K562 (cell line): ENCODE results near the gene DNAH10. TPM values are rescaled to one million over a fixed set of nuclear protein-coding genes. Genes with fewer than 3 reads are reported as not detected.

ENCODE experiments used
- ATAC-seq: fragments of 200-7000 bp; cut with Tn5 transposase; 3 replicates; pipeline ENCODE4 v1.9.1; 2020; ENCODE audit warnings: moderate library complexity
- BruUV-seq: library from RNA; stranded (reverse); fragments of 400-500 nt; replicated peaks from 2 replicates; lab custom pipeline; 2021; lab: Mats Ljungman, UMichigan
- CTCF ChIA-PET: fragments of 300-600 bp; formaldehyde crosslinking; extraction: SDS; loops from one replicate; lab custom pipeline; 2021; ENCODE audit warnings: low intra/inter-chr PET ratio; lab: Yijun Ruan, JAX
- POLR2A ChIA-PET: fragments of 300-600, 350-650 bp; sonication (Branson Sonifier 250); formaldehyde crosslinking; extraction: SDS; loops from one replicate; lab custom pipeline; 2021; ENCODE audit warnings: antibody characterized with exemption, inconsistent platforms; lab: Yijun Ruan, JAX
- DNase-seq, 4 experiments: peaks; one replicate each; pipeline versions ENCODE4 v3.0.0 to v3.0.0-alpha.2; 2011 to 2018; ENCODE audit warnings: low spot score in 3 of 4, mixed read lengths in 3 of 4; ENCODE audit errors: extremely low read depth in 1 of 4
- FAIRE-seq: peaks from 2 replicates; lab custom pipeline; 2011; peaks lifted over from hg19 to GRCh38; lab: Jason Lieb, UNC
- H2AFZ ChIP-seq: 2 replicates; pipeline ENCODE4 v1.6.0; 2011; ENCODE audit warnings: low read depth, low read length, control low read depth, inconsistent platforms
- H3K27ac ChIP-seq: fragments of 200-600 bp; 3 replicates; pipeline ENCODE4 v1.8.0; 2011; ENCODE audit warnings: low read depth, mild to moderate bottlenecking, control low read depth, inconsistent platforms, low read length, moderate library complexity, mixed read lengths; ENCODE audit errors: extremely low read depth
- H3K27me3 ChIP-seq, 2 experiments: fragments of 300-600 bp in 1 of 2; 2 replicates in 1 of 2; 3 replicates in 1 of 2; pipeline versions ENCODE4 v1.6.0 to v1.8.0; 2011; ENCODE audit warnings: inconsistent platforms in 2 of 2, low read length in 2 of 2, mild to moderate bottlenecking in 1 of 2, mixed read lengths in 1 of 2, moderate library complexity in 1 of 2; ENCODE audit not compliant: control insufficient read depth in 2 of 2, insufficient read depth in 2 of 2
- H3K36me3 ChIP-seq: fragments of 300-600 bp; 3 replicates; pipeline ENCODE4 v1.8.0; 2011; ENCODE audit warnings: mild to moderate bottlenecking, low read length, inconsistent platforms; ENCODE audit not compliant: control insufficient read depth, insufficient read depth
- H3K4me1 ChIP-seq, 2 experiments: fragments of 200-600 bp in 1 of 2; replicated peaks in 1 of 2; 2 replicates in 1 of 2; 3 replicates in 1 of 2; pipeline versions ENCODE4 v1.5.1 to v1.8.0; 2011; ENCODE audit warnings: inconsistent platforms in 2 of 2, low read length in 2 of 2, mild to moderate bottlenecking in 1 of 2, mixed read lengths in 1 of 2, moderate library complexity in 1 of 2; ENCODE audit not compliant: control insufficient read depth in 2 of 2, insufficient read depth in 2 of 2
- H3K4me2 ChIP-seq: 2 replicates; pipeline ENCODE4 v1.6.1; 2011; ENCODE audit warnings: low read length, control low read depth, inconsistent platforms, mixed read lengths; ENCODE audit not compliant: insufficient read depth
- H3K4me3 ChIP-seq: fragments of 200-600 bp; sonication (generic), shearing (Covaris generic); 2 replicates; pipeline ENCODE4 v1.5.1; 2016; ENCODE audit warnings: control low read depth, inconsistent platforms
- H3K79me2 ChIP-seq: fragments of 200-600 bp; 3 replicates; pipeline ENCODE4 v1.8.0; 2011; ENCODE audit warnings: low read length, inconsistent platforms; ENCODE audit not compliant: control insufficient read depth, insufficient read depth
- H3K9ac ChIP-seq, 2 experiments: 2 replicates each; pipeline versions ENCODE4 v1.6.0 to v1.6.1; 2011; ENCODE audit warnings: low read depth in 2 of 2, low read length in 2 of 2, control low read depth in 1 of 2, inconsistent platforms in 1 of 2, mild to moderate bottlenecking in 1 of 2, mixed read lengths in 1 of 2; ENCODE audit not compliant: insufficient read depth in 1 of 2
- H3K9me1 ChIP-seq: one replicate; pipeline ENCODE4 v1.6.0; 2011; ENCODE audit warnings: inconsistent platforms, mild to moderate bottlenecking, low read length, moderate library complexity; ENCODE audit not compliant: control insufficient read depth, insufficient read depth
- H3K9me3 ChIP-seq: replicated peaks from 2 replicates; pipeline ENCODE4 v1.5.1; 2011; ENCODE audit warnings: low read depth, low read length, inconsistent platforms; ENCODE audit not compliant: control insufficient read depth, insufficient read depth
- H4K20me1 ChIP-seq: replicated peaks from 2 replicates; pipeline ENCODE4 v1.6.1; 2011; ENCODE audit warnings: low read length, inconsistent platforms, mixed read lengths; ENCODE audit not compliant: control insufficient read depth, insufficient read depth
- ARHGAP35 ChIP-seq: fragments of 450-650 bp; IDR thresholded peaks from 2 replicates; pipeline ENCODE4 v1.6.1; 2018; ENCODE audit not compliant: partially characterized antibody
- GABPB2 ChIP-seq: fragments of 250-450 bp; sonication (Bioruptor Pico); conservative IDR thresholded peaks from 2 replicates; pipeline ENCODE4 v1.5.1; 2021; ENCODE audit warnings: mild to moderate bottlenecking
- MAFG ChIP-seq: fragments of 450-650 bp; conservative IDR thresholded peaks from 2 replicates; pipeline ENCODE4 v1.6.1; 2016; ENCODE audit warnings: missing genetic modification characterization, missing compliant biosample characterization
- PHB ChIP-seq: fragments of 250-450 bp; sonication (Bioruptor Pico); IDR thresholded peaks from 2 replicates; pipeline ENCODE4 v1.5.0; 2021
- POLR2AphosphoS2 ChIP-seq: IDR thresholded peaks from 2 replicates; pipeline ENCODE4 v1.6.1; 2012; ENCODE audit warnings: low read length, improper control_type of control experiment
- RFX5 ChIP-seq: IDR thresholded peaks from 2 replicates; pipeline ENCODE4 v1.6.1; 2011; ENCODE audit warnings: low read depth, mild to moderate bottlenecking, improper control_type of control experiment, low read length
- RREB1 ChIP-seq: fragments of 250-450 bp; sonication (Bioruptor Pico); IDR thresholded peaks from 2 replicates; pipeline ENCODE4 v1.4.0; 2020
- TEAD4 ChIP-seq, 2 experiments: sonication (generic) in 1 of 2; formaldehyde crosslinking in 1 of 2; IDR thresholded peaks; 2 replicates each; pipeline versions ENCODE4 v1.6.1 to v1.8.0; 2012 to 2022; ENCODE audit warnings: borderline replicate concordance in 1 of 2, inconsistent platforms in 1 of 2, low read length in 1 of 2, mild to moderate bottlenecking in 1 of 2, missing genetic modification reagents in 1 of 2
- ZNF3 ChIP-seq: fragments of 250-450 bp; sonication (Bioruptor Pico); IDR thresholded peaks from 2 replicates; pipeline ENCODE4 v1.5.0; 2021; ENCODE audit warnings: mild to moderate bottlenecking, moderate library complexity
- ZNF551 ChIP-seq: fragments of 250-450 bp; sonication (Bioruptor Pico); IDR thresholded peaks from 2 replicates; pipeline ENCODE4 v1.5.0; 2021; ENCODE audit warnings: mild to moderate bottlenecking, moderate library complexity
- ZNF699 ChIP-seq: fragments of 250-450 bp; sonication (Bioruptor Pico); IDR thresholded peaks from 2 replicates; pipeline ENCODE4 v1.8.0; 2021; ENCODE audit warnings: mild to moderate bottlenecking, moderate library complexity; ENCODE audit not compliant: insufficient replicate concordance
- WGBS: fragments of 100-300 bp; shearing (Covaris generic); methylation state at CpG from one replicate; pipeline ENCODE4 v1.1.6; 2016; ENCODE audit warnings: low coverage, mixed read lengths; ENCODE audit not compliant: insufficient coverage; ENCODE audit errors: missing lambda C conversion rate; 5-methylcytosine and 5-hydroxymethylcytosine counted together
- in situ Hi-C: fragments of 300-500 bp; cut with MboI; formaldehyde crosslinking; loops from 4 replicates; pipeline ENCODE4 v1.15.0; 2018; ENCODE audit warnings: inconsistent platforms, mixed read lengths
- intact Hi-C: fragments of 100-400 bp; cut with micrococcal nuclease; formaldehyde crosslinking; loops from 2 replicates; pipeline ENCODE4 v1.14.2; 2022
- polyA plus RNA-seq, 8 experiments: library from polyadenylated mRNA; depleted of rRNA in 4 of 8; stranded (reverse) in 5 of 8; unstranded in 3 of 8; fragments of >200 nt; fragmentation: Nextera tagmentation in 2 of 8; fragmentation: Illumina TruSeq in 1 of 8; extraction: Ambion mirVana in 2 of 8; extraction: Trizol in 1 of 8; gene quantifications; 2 replicates each; pipeline versions ENCODE4 v1.2.1 to v1.2.3, GENCODE V29; 2011 to 2014; ENCODE audit warnings: inconsistent platforms in 1 of 8, missing spikeins in 1 of 8
- total RNA-seq, 7 experiments: library from RNA; depleted of rRNA in 6 of 7; stranded (reverse); fragments of >200 nt in 6 of 7; fragmentation: Illumina TruSeq in 2 of 7; extraction: Trizol in 2 of 7; gene quantifications; 2 replicates each; pipeline versions ENCODE4 v1.2.1 to v1.2.3, GENCODE V29; 2011 to 2021; ENCODE audit warnings: low replicate concordance in 1 of 7

The DNAH10 gene
- total and polyA plus RNA-seq, 9 of the 15 experiments (the other 6 are each of a cell fraction or from before 2014, with no cell fraction given) = 0.01 to 0.06 (median 0.04) TPM; not detected in 1

GRCh38 chr12:123723011-123723410 is 39.1 kb upstream of the DNAH10 start:
- Histone ChIP-seq H2AFZ (no peak overlapping the region), H3K27me3 (no peaks in the 10 kb centered on the region), H3K9me3 (no peaks in the 10 kb centered on the region), H4K20me1 (no peaks in the 10 kb centered on the region), H3K4me1 (peaks cover 25 to 34% of the 10 kb centered on the region in 2 experiments), H3K4me2 (no peak overlapping the region), H3K9ac (no peak overlapping the region), H3K79me2 (peaks cover 26% of the 10 kb centered on the region), H3K36me3 (peaks cover 77% of the 10 kb centered on the region), H3K4me3 (no peak overlapping the region), H3K27ac (no peak overlapping the region), H3K9me1 (peaks cover 6% of the 10 kb centered on the region)
- in situ Hi-C loops (no loop called here), intact Hi-C loops (no loop called here)
- ChIA-PET CTCF (no interaction called here), POLR2A (interaction anchor here (1.3 kb wide), 1 partner anchor 11 kb away, joined by 8 read pairs; the partner anchor contains the start of gene ATP6V0A2)
- no TSS peak for BruUV-seq
- DNase-seq (no peak), ATAC-seq (no peak), FAIRE-seq (no peak)
- 92% methylated on average over 8 of the region's 8 CpGs for WGBS
- TF ChIP-seq PHB (CRISPR knock-in tag) = no peak
- TF ChIP-seq ARHGAP35 = no peak

DNA sequence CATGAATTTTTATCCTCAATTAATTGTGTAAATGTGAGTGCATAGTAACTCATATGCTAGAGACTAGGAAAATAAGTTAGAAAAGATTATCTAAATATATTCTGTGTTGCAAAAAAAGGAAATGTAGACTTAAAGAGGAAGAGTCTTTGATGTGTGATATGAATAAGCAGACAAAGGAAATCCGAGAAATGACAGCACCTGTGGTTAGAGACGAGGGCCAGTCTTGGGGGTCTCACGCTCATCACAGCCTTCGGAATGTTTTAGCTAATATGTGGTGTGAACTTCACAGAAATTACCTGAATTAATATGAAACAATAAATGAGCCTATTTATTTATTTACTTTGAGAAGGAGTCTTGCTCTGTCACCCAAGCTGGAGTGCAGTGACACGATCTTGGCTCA is 38.3 kb upstream of the DNAH10 start:
- in situ Hi-C loops = no loop called here
- TF ChIP-seq ZNF699 (CRISPR knock-in tag) (no peak), ZNF551 (CRISPR knock-in tag) (no peak), ZNF3 (no peak), TEAD4 (IDR thresholded peaks at IDR 0.05; ENCODE audit: low read length) (no peak), TEAD4 (CRISPR knock-in tag; IDR thresholded peaks at IDR 0.05; ENCODE audit: borderline replicate concordance) (no peak), MAFG (tag) (no peak), POLR2AphosphoS2 (no peak), GABPB2 (CRISPR knock-in tag) (no peak), RFX5 (no peak), RREB1 (CRISPR knock-in tag) (no peak)

More for the DNA sequence above, 38.3 kb upstream of the DNAH10 start:
- WGBS = 96% methylated on average over 5 of the region's 5 CpGs
- FAIRE-seq (no peak), ATAC-seq (no peak), DNase-seq (no peak)
- intact Hi-C loops = no loop called here
- Histone ChIP-seq H3K27ac (no peak overlapping the region), H3K9me3 (no peaks in the 10 kb centered on the region), H2AFZ (no peak overlapping the region), H4K20me1 (no peaks in the 10 kb centered on the region), H3K4me2 (no peak overlapping the region), H3K9ac (no peak overlapping the region), H3K79me2 (peaks cover 20% of the 10 kb centered on the region), H3K36me3 (peaks cover 82% of the 10 kb centered on the region), H3K27me3 (no peaks in the 10 kb centered on the region), H3K9me1 (peaks cover 6% of the 10 kb centered on the region), H3K4me3 (no peak overlapping the region), H3K4me1 (peaks cover 22 to 26% of the 10 kb centered on the region in 2 experiments)
- BruUV-seq = no TSS peak
- ChIA-PET POLR2A (no interaction called here), CTCF (no interaction called here)
